IPS-15b (cell line): Measurements from ENCODE around the gene SORCS1.

Source experiments
- H3K27me3 ChIP-seq: one replicate; pipeline ENCODE4 v1.6.1; 2013; ENCODE audit warnings: low read length; ENCODE audit not compliant: control insufficient read depth, insufficient read depth
- H3K36me3 ChIP-seq: one replicate; pipeline ENCODE4 v1.6.1; 2013; ENCODE audit warnings: low read length; ENCODE audit not compliant: control insufficient read depth, insufficient read depth
- H3K4me1 ChIP-seq: one replicate; pipeline ENCODE4 v1.6.1; 2013; ENCODE audit warnings: mild to moderate bottlenecking, low read length; ENCODE audit not compliant: control insufficient read depth, insufficient read depth
- H3K4me3 ChIP-seq: one replicate; pipeline ENCODE4 v1.5.1; 2013; ENCODE audit warnings: low read depth, low read length
- H3K9ac ChIP-seq: one replicate; pipeline ENCODE4 v1.6.1; 2013; ENCODE audit warnings: low read depth, mild to moderate bottlenecking, low read length
- H3K9me3 ChIP-seq: one replicate; pipeline ENCODE4 v1.6.1; 2013; ENCODE audit warnings: mild to moderate bottlenecking, low read length; ENCODE audit not compliant: control insufficient read depth, insufficient read depth

SORCS1 gene

DNA sequence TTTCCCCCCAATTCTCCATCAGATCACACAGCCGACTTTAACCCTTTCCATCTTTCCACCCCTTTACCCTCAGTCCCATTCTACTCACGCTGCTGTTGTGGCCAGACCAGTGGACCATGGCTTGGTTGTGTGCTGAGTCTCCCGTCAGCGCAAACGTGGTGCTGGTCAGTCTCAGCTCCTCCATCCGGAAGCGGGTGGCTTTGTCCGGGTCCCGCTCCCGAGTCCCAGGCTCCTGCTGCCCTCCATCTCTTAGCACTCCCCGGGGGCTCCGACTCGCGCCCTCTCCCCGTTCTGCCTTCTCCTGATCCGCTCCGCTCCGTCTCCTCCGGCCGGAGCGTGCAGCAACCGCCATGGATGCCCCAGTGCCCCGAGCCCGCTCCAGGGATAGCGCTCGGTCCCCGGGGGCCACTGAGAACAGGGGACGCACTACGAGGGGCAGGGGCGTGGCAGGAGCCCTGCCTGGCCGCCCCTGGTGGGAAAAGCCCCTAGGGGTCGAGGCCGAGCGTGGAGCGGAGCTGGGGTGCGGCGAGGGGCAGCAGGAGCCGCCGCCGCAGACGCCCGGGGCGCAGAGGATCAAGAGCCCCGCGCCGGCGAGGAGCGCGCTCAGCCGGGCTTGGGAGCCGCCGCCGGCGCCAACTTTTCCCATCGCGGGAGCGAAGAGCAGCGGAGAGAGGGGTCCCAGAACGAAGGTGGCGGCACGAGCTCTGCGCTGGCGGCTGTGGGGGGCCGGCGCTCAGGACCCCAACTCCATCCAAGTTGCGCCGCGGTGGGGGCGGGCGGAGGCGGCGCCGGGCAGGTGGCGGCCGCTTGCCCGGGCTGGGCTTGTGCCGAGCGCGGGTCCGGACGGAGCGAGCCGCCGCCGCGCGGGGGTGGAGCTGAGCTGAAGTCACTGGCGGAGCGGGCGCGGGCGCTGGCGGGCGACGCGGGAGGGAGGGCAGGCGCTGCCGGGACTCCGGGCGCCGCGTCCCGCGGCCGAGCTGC lies at the start of gene SORCS1:
Gene SORCS1 (minus strand): TSS at position 826 of the 981 bp plus-strand sequence.
- H3K27me3 ChIP-seq, result peaks cover 35% of the 10 kb centered on the region
- peaks cover 12% of the 10 kb centered on the region for H3K4me1 ChIP-seq
- no peaks in the 10 kb centered on the region for H3K36me3 ChIP-seq
- H3K9ac ChIP-seq, result no peak within 1 kb of the TSS
- peak within 1 kb of the TSS; percentile 63 for H3K4me3 ChIP-seq
- no peaks in the 10 kb centered on the region for H3K9me3 ChIP-seq

- Histone ChIP-seq H3K9me3 (no peaks in the 10 kb centered on the region), H3K4me1 (no peaks in the 10 kb centered on the region), H3K9ac (no peak overlapping the region), H3K36me3 (no peaks in the 10 kb centered on the region), H3K4me3 (no peak overlapping the region), H3K27me3 (no peaks in the 10 kb centered on the region)
Observed at GRCh38 chr10:107214261-107214660, 49.8 kb upstream of the SORCS1 start.

- Histone ChIP-seq H3K9me3 (no peaks in the 10 kb centered on the region), H3K4me1 (no peaks in the 10 kb centered on the region), H3K27me3 (no peaks in the 10 kb centered on the region), H3K9ac (no peak overlapping the region), H3K36me3 (no peaks in the 10 kb centered on the region), H3K4me3 (no peak overlapping the region)
Observed at GRCh38 chr10:107213861-107214260, 49.4 kb upstream of the SORCS1 start.

DNA sequence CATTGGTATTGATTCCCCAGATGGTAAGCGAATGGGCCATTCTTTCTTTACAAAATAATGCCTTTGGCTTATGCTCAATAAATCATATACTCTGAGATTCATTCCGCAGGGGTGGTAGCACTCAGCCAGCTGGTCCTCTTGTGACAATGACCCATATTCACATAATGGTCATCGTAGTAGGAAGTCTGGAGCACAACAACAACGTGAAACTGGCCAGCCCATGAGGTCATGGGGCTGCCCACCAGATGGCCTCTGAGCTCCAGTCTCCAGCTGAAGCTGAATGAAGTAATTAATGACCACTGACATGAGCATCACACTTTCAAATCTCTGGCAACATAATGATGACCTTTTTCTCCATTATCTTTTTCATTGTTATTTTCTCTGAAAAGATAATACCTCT lies 42.3 kb upstream of the SORCS1 start:
- Histone ChIP-seq H3K27me3 (no peaks in the 10 kb centered on the region), H3K4me1 (no peaks in the 10 kb centered on the region), H3K4me3 (no peak overlapping the region), H3K9ac (no peak overlapping the region), H3K9me3 (no peaks in the 10 kb centered on the region), H3K36me3 (no peaks in the 10 kb centered on the region)

- H3K27me3 ChIP-seq, result peaks cover 14% of the 10 kb centered on the region
- H3K4me1 ChIP-seq, result no peaks in the 10 kb centered on the region
- H3K9me3 ChIP-seq, result no peaks in the 10 kb centered on the region
- no peaks in the 10 kb centered on the region for H3K36me3 ChIP-seq
- H3K9ac ChIP-seq, result no peak overlapping the region
- no peak overlapping the region for H3K4me3 ChIP-seq
Observed at GRCh38 chr10:107169516-107169915, 5.0 kb upstream of the SORCS1 start.

DNA sequence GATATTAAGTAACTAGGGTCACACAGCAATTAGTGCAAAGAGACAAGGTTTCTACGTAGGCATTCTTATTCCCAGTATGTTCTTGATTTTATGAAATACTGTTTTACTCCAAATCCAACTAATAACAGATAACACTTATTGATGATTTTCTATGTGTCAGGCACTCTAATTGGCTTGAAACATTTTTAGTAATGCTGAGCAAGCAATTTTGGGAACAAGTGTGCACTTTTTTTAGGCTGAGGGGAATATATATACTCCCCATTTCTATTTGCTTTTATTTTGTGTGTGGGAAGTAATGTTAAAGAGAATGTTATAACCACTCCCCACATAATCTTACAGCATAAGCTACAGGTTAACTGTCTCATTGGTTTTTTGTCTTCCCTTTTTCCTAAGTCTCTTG lies 4.2 kb upstream of the SORCS1 start:
- H3K27me3 ChIP-seq, result peaks cover 17% of the 10 kb centered on the region
- no peaks in the 10 kb centered on the region for H3K36me3 ChIP-seq
- H3K9ac ChIP-seq, result no peak overlapping the region

GRCh38 chr10:107166403-107166802 lies 1.9 kb upstream of the SORCS1 start:
- Histone ChIP-seq H3K9me3 (no peaks in the 10 kb centered on the region), H3K4me3 (no peak overlapping the region), H3K9ac (no peak overlapping the region), H3K36me3 (no peaks in the 10 kb centered on the region), H3K4me1 (peaks cover 3% of the 10 kb centered on the region), H3K27me3 (peaks cover 35% of the 10 kb centered on the region)

More for the DNA sequence above, 4.2 kb upstream of the SORCS1 start:
- Histone ChIP-seq H3K4me3 (no peak overlapping the region), H3K4me1 (no peaks in the 10 kb centered on the region), H3K9me3 (no peaks in the 10 kb centered on the region)

DNA sequence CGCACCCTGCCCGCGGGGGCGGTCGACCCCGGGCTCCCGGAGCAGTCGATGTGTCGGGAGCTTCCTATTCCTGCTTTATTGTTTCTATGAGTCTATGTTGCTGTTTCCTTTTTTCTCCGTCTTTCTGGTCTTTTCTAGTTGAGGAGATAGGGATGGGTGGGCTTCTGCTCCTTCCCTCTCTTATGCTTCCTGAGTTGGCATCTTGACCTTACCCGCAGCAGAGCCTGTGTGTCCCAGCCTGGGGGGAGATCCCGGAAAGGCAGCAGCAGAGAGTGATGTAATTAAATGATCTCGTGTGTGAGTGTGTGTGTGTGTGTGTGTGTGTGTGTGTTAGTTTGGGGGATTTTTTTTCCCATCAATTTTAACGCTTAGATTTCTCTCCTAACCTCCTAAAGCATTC lies 486 bp upstream of the SORCS1 start:
- no peaks in the 10 kb centered on the region for H3K9me3 ChIP-seq
- peaks cover 6% of the 10 kb centered on the region for H3K4me1 ChIP-seq
- H3K9ac ChIP-seq, result no peak overlapping the region
- peak overlapping the region; percentile 63 for H3K4me3 ChIP-seq
- no peaks in the 10 kb centered on the region for H3K36me3 ChIP-seq
- H3K27me3 ChIP-seq, result peaks cover 35% of the 10 kb centered on the region

- Histone ChIP-seq H3K36me3 (no peaks in the 10 kb centered on the region), H3K9ac (no peak overlapping the region), H3K4me1 (peaks cover 13% of the 10 kb centered on the region), H3K4me3 (peak overlapping the region; percentile 63), H3K27me3 (peaks cover 35% of the 10 kb centered on the region), H3K9me3 (no peaks in the 10 kb centered on the region)
Observed at GRCh38 chr10:107163076-107163855, 1.2 kb downstream of the SORCS1 start.

GRCh38 chr10:107160866-107161265 lies 3.6 kb downstream of the SORCS1 start:
- Histone ChIP-seq H3K9ac (no peak overlapping the region), H3K4me1 (peaks cover 13% of the 10 kb centered on the region), H3K9me3 (no peaks in the 10 kb centered on the region), H3K4me3 (no peak overlapping the region), H3K27me3 (peaks cover 30% of the 10 kb centered on the region), H3K36me3 (no peaks in the 10 kb centered on the region)

DNA sequence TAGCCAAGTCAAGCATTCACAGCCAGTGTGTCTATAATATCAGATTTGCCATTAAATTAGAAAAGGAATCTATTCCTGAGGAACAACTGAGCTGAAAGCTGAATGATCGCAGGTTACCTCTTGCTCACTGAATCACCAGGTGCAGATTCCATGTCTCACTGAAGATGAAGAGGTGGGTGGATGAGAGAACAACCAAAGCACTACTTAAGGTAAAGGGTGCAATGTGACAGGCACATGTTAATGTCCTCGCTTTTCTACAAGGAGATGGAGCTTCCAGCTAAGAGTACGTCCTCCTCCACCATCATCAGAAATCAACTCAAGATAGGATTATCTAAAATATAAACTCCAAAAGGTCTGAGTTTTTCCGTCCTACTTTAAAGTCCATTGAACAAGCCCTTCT lies 4.6 kb downstream of the SORCS1 start:
- Histone ChIP-seq H3K27me3 (peaks cover 20% of the 10 kb centered on the region), H3K9me3 (no peaks in the 10 kb centered on the region), H3K4me3 (no peak overlapping the region), H3K9ac (no peak overlapping the region), H3K36me3 (no peaks in the 10 kb centered on the region), H3K4me1 (peaks cover 13% of the 10 kb centered on the region)
